Panc1 (cell line): ENCODE results near the gene LRRC73.

ENCODE experiments used
- POLR2AphosphoS5 ChIP-seq: IDR thresholded peaks from 2 replicates; pipeline ENCODE4 v1.6.1; 2012; ENCODE audit warnings: mild to moderate bottlenecking, low read depth, low read length, moderate library complexity
- TF ChIP-seq, protein P1 (sequence below): fragments of 450-650 bp; IDR thresholded peaks from 2 replicates; pipeline ENCODE4 v1.5.1; 2017; ENCODE audit warnings: mild to moderate bottlenecking
- TF ChIP-seq, protein P2 (sequence below), 2 experiments: IDR thresholded peaks; 2 replicates each; pipeline ENCODE4 v1.6.1; 2011 to 2012; ENCODE audit warnings: low read depth in 2 of 2, control low read depth in 1 of 2, low read length in 1 of 2, mild to moderate bottlenecking in 1 of 2, moderate library complexity in 1 of 2; ENCODE audit not compliant: insufficient read depth in 1 of 2

- TF ChIP-seq, protein P1, sequence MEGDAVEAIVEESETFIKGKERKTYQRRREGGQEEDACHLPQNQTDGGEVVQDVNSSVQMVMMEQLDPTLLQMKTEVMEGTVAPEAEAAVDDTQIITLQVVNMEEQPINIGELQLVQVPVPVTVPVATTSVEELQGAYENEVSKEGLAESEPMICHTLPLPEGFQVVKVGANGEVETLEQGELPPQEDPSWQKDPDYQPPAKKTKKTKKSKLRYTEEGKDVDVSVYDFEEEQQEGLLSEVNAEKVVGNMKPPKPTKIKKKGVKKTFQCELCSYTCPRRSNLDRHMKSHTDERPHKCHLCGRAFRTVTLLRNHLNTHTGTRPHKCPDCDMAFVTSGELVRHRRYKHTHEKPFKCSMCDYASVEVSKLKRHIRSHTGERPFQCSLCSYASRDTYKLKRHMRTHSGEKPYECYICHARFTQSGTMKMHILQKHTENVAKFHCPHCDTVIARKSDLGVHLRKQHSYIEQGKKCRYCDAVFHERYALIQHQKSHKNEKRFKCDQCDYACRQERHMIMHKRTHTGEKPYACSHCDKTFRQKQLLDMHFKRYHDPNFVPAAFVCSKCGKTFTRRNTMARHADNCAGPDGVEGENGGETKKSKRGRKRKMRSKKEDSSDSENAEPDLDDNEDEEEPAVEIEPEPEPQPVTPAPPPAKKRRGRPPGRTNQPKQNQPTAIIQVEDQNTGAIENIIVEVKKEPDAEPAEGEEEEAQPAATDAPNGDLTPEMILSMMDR = no peak
- TF ChIP-seq, protein P2, sequence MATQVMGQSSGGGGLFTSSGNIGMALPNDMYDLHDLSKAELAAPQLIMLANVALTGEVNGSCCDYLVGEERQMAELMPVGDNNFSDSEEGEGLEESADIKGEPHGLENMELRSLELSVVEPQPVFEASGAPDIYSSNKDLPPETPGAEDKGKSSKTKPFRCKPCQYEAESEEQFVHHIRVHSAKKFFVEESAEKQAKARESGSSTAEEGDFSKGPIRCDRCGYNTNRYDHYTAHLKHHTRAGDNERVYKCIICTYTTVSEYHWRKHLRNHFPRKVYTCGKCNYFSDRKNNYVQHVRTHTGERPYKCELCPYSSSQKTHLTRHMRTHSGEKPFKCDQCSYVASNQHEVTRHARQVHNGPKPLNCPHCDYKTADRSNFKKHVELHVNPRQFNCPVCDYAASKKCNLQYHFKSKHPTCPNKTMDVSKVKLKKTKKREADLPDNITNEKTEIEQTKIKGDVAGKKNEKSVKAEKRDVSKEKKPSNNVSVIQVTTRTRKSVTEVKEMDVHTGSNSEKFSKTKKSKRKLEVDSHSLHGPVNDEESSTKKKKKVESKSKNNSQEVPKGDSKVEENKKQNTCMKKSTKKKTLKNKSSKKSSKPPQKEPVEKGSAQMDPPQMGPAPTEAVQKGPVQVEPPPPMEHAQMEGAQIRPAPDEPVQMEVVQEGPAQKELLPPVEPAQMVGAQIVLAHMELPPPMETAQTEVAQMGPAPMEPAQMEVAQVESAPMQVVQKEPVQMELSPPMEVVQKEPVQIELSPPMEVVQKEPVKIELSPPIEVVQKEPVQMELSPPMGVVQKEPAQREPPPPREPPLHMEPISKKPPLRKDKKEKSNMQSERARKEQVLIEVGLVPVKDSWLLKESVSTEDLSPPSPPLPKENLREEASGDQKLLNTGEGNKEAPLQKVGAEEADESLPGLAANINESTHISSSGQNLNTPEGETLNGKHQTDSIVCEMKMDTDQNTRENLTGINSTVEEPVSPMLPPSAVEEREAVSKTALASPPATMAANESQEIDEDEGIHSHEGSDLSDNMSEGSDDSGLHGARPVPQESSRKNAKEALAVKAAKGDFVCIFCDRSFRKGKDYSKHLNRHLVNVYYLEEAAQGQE (IDR thresholded peaks at IDR 0.05; ENCODE audit: insufficient read depth in 1 of 2, low read depth in 2 of 2, low read length in 1 of 2) = no peak
- no peak for TF ChIP-seq POLR2AphosphoS5
These were observed 44.2 kb downstream of the LRRC73 start for GRCh38 chr6:43465948-43466347.
